ENCODE measurements around the gene ARL15.

DNA sequence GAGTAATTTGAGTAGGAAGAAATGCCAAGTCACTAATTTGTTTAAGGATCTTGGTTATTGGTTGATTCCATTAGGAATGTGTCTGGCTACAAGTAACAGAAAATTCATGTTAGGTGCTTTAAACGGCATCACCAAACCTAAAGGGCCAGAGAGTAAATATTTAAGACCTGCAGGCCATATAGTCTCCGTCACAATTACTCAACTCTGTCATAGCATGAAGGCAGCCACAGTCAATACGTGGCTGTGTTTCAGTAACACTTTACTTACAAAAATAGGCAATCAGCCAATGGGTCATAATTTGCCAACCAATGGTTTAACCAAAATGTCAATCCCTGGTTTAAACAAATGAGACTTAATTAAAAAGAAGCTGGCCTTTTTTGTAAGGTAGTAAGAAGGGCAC lies 98.5 kb downstream of the ARL15 start:
- TF ChIP-seq EZH2 (IDR thresholded peaks at IDR 0.05; ENCODE audit: insufficient read depth, poor library complexity, severe bottlenecking): no peak
- TF ChIP-seq EZH2phosphoT487 (IDR thresholded peaks at IDR 0.05; ENCODE audit: insufficient read depth, low read depth): no peak
